ENCODE results near the gene NEXN.

The NEXN gene

GRCh38 chr1:77850082-77850481, 38.3 kb upstream of the NEXN start:
- Histone ChIP-seq H3K27me3 (replicated peaks; ENCODE audit: control insufficient read depth, insufficient read depth, low read length) (no peaks in the 10 kb centered on the region), H3K4me3 (replicated peaks; ENCODE audit: low read depth, low read length) (no peak overlapping the region), H3K36me3 (ENCODE audit: control insufficient read depth, insufficient read depth, low read length) (no peaks in the 10 kb centered on the region)
- no peak for TF ChIP-seq CTCF (IDR thresholded peaks at IDR 0.05; ENCODE audit: insufficient read depth, low read length, poor library complexity, severe bottlenecking)
- no peak for DNase-seq (ENCODE audit: extremely low read depth, insufficient read length)

- H3K4me3 ChIP-seq (replicated peaks; ENCODE audit: low read depth, low read length) = no peak overlapping the region
- TF ChIP-seq CTCF (IDR thresholded peaks at IDR 0.05; ENCODE audit: insufficient read depth, low read length, poor library complexity, severe bottlenecking) = no peak
These were observed 30.9 kb upstream of the NEXN start for GRCh38 chr1:77857552-77857951.

GRCh38 chr1:77858725-77859124, 29.7 kb upstream of the NEXN start:
- H3K36me3 ChIP-seq (ENCODE audit: control insufficient read depth, insufficient read depth, low read length) = no peaks in the 10 kb centered on the region; the same call in none of the 2 replicates
- no peak for TF ChIP-seq CTCF (IDR thresholded peaks at IDR 0.05; ENCODE audit: insufficient read depth, low read length, poor library complexity, severe bottlenecking)
- DNase-seq (ENCODE audit: extremely low read depth, insufficient read length) = no peak
- H3K27me3 ChIP-seq (replicated peaks; ENCODE audit: control insufficient read depth, insufficient read depth, low read length) = no peaks in the 10 kb centered on the region
- H3K4me3 ChIP-seq (replicated peaks; ENCODE audit: low read depth, low read length) = no peak overlapping the region

More at GRCh38 chr1:77857552-77857951, 30.9 kb upstream of the NEXN start:
- Histone ChIP-seq H3K36me3 (ENCODE audit: control insufficient read depth, insufficient read depth, low read length) (no peaks in the 10 kb centered on the region; the same call in none of the 2 replicates), H3K27me3 (replicated peaks; ENCODE audit: control insufficient read depth, insufficient read depth, low read length) (no peaks in the 10 kb centered on the region)
- DNase-seq (ENCODE audit: extremely low read depth, insufficient read length) = no peak

GRCh38 chr1:77859248-77859647, 29.2 kb upstream of the NEXN start:
- Histone ChIP-seq H3K4me3 (replicated peaks; ENCODE audit: low read depth, low read length) (no peak overlapping the region), H3K27me3 (replicated peaks; ENCODE audit: control insufficient read depth, insufficient read depth, low read length) (no peaks in the 10 kb centered on the region), H3K36me3 (ENCODE audit: control insufficient read depth, insufficient read depth, low read length) (no peaks in the 10 kb centered on the region; the same call in none of the 2 replicates)
- TF ChIP-seq CTCF (IDR thresholded peaks at IDR 0.05; ENCODE audit: insufficient read depth, low read length, poor library complexity, severe bottlenecking) = no peak
- no peak for DNase-seq (ENCODE audit: extremely low read depth, insufficient read length)

- no peak for DNase-seq (ENCODE audit: extremely low read depth, insufficient read length)
- no peak for TF ChIP-seq CTCF (IDR thresholded peaks at IDR 0.05; ENCODE audit: insufficient read depth, low read length, poor library complexity, severe bottlenecking)
- Histone ChIP-seq H3K4me3 (replicated peaks; ENCODE audit: low read depth, low read length) (no peak overlapping the region), H3K27me3 (replicated peaks; ENCODE audit: control insufficient read depth, insufficient read depth, low read length) (no peaks in the 10 kb centered on the region), H3K36me3 (ENCODE audit: control insufficient read depth, insufficient read depth, low read length) (no peaks in the 10 kb centered on the region; the same call in 1 of the 2 replicates)
These were observed 22.1 kb upstream of the NEXN start for GRCh38 chr1:77866296-77866695.

- H3K36me3 ChIP-seq (ENCODE audit: control insufficient read depth, insufficient read depth, low read length) = no peaks in the 10 kb centered on the region; the same call in 1 of the 2 replicates
- no peak overlapping the region for H3K4me3 ChIP-seq (replicated peaks; ENCODE audit: low read depth, low read length)
- no peak for TF ChIP-seq CTCF (IDR thresholded peaks at IDR 0.05; ENCODE audit: insufficient read depth, low read length, poor library complexity, severe bottlenecking)
- H3K27me3 ChIP-seq (replicated peaks; ENCODE audit: control insufficient read depth, insufficient read depth, low read length) = no peaks in the 10 kb centered on the region
- no peak for DNase-seq (ENCODE audit: extremely low read depth, insufficient read length)
These were observed 15.8 kb upstream of the NEXN start for GRCh38 chr1:77872645-77873044.

All from GM06990 (cell line).